T-helper 9 cell (primary cell): ENCODE measurements around the gene KIAA0319L.
"Not testable (repeated sequence)": the region's sequence is repeated elsewhere in the genome, so short reads cannot be mapped to it uniquely, and the experiment has no call there.

Experiments
- DNase-seq: peaks from one replicate; pipeline ENCODE4 v3.0.0-alpha.2; 2020

The KIAA0319L gene

DNA sequence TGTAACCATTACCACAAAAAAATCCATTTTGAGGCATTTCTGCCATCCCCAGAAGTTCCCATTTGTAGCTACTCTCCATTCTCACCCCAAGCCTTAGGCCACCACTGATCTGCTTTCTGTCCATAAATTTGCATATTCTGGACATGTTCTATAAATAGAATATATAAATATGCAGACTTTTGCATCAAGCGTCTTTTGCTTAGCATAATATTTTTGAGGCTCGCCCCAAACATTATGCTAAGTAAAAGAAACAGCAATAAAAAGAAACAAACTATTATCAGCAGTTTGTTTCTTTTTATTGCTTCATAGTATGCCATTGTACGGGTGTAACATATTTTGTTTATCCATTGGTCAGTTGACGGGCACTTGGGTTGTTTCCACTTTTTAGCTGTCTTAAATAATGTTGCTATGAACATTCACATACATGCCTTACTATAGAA is 23.8 kb upstream of the KIAA0319L start:
- DNase-seq = no peak

DNA sequence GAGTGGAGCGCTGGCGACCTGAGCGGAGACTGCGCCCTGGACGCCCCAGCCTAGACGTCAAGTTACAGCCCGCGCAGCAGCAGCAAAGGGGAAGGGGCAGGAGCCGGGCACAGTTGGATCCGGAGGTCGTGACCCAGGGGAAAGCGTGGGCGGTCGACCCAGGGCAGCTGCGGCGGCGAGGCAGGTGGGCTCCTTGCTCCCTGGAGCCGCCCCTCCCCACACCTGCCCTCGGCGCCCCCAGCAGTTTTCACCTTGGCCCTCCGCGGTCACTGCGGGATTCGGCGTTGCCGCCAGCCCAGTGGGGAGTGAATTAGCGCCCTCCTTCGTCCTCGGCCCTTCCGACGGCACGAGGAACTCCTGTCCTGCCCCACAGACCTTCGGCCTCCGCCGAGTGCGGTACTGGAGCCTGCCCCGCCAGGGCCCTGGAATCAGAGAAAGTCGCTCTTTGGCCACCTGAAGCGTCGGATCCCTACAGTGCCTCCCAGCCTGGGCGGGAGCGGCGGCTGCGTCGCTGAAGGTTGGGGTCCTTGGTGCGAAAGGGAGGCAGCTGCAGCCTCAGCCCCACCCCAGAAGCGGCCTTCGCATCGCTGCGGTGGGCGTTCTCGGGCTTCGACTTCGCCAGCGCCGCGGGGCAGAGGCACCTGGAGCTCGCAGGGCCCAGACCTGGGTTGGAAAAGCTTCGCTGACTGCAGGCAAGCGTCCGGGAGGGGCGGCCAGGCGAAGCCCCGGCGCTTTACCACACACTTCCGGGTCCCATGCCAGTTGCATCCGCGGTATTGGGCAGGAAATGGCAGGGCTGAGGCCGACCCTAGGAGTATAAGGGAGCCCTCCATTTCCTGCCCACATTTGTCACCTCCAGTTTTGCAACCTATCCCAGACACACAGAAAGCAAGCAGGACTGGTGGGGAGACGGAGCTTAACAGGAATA is 20.1 kb upstream of the KIAA0319L start:
- DNase-seq = peak; percentile 40

DNA sequence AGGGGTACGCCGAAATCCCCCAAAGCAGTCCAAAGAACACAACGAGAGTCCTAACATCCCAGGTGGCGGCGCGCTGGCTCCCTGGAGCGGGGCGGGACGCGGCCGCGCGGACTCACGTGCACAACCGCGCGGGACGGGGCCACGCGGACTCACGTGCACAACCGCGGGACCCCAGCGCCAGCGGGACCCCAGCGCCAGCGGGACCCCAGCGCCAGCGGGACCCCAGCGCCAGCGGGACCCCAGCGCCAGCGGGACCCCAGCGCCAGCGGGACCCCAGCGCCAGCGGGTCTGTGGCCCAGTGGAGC is 19.5 kb upstream of the KIAA0319L start:
- DNase-seq = not testable (repeated sequence)

DNA sequence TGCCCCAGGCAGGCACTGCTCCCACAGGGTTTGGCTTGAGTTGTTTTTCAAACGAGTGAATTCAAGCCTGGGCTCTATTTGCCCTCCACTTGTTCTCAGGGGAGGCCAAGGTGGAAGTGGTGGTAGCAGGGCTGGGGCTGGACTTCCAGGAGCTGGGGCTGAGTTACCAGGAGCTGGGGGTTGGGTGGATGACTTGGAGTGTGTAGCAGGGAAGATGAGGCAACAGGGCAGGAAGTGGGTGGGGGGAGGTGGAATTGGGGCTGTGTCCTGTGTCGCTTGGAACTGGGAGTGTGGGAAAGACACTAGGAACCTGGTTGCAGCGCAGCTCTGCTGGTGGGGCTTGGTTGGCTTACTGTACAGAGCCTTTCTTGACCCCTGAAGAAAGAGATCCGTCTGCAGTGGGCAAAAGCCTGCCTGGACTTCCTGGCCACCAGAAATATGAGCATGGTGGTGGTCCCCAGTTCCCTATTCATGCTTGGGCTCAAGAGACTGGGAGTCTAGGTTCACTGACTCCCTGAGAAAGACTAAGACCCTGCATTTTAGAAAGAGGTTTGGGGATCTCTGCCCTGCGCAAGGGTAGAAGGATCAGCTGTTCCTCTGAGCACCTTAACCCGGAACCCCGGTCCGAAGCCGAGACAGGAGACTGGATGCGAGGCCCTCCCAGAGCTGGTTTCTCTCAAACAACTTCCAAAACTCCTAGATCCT is 19.0 kb upstream of the KIAA0319L start:
- no peak for DNase-seq

DNA sequence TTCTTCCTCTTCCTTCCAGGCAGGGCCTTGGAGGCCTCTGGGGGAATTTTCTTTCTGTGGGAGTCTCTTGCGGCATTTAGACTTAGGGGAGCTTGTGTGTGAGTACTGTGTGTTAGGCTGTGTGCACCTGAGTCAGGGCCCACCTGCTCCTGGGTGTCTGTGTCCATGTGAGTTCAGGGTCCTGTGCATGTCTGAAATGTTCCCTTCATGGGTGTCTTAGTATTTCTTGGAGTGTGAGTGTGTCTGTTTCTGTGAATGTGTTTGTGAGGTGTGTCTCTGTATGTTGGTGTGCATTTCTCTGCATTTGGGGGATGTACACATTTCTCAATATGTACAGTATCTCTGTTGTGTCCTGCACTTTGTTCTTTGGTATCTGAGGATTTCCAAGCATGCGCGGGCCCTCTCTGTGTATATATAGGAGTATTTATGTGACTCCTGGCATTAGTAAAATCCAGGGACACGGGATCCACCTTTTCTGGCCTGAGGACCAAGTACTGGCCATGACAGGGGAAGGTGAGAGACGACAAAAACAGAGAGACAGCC is 18.3 kb upstream of the KIAA0319L start:
- DNase-seq = no peak

DNA sequence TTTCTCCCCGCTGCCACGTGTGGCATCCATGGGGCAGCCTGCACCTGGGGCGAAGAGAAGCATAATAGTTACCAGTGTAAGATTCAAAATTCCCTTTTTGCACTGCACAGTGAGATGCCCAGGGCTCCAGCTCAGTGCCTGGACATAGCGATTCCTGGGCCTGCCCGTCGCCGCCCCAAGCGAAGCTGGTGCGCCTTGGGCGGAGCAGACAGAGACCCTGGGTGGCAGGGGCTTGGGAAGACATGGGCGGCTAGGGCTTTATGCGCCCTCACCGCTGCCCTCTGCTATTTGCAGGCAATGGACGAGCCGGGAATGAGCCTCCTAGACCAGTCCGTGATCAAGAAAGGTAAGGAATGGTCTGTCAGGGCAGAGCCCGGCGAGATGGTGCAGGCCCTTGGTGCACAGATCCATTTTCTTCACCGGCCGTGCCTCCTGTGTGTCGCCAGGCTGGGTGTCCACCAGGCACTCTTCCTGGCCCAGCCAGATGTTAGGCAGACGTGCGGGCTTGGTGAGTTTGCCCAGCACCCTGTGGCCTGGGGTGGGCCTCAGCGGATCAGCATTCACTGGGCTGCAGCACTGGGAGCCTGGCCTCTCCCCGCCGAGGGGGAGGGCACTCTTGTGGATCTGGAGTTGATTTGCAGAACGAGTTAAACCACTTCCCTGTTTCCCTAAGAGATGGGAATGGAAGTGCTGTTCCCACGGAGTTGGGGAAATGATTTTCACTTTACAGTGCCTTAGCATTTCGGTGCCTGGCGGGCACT is 17.6 kb upstream of the KIAA0319L start:
- no peak for DNase-seq

DNA sequence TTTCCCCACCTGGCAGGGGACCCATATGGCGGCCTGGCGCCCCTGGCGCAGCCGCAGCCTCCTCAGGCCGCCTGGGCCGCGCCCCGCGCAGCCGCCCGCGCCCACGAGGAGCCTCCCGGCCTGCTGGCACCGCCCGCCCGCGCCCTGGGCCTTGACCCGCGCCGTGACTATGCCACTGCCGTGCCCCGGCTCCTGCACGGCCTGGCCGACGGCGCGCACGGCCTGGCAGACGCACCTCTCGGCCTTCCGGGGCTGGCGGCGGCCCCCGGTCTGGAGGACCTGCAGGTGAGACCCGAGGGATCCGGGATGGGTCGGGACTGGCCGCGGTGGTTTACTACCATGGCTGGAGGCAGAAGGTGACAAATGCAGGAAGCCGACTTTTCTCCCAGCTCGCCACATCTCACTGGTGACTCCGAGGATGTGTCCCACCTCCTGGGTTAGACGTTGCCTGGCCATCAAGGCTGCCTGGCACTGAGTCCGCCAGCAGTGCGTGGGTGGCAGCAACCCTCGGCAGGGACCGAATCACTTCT is 17.0 kb upstream of the KIAA0319L start:
- no peak for DNase-seq

DNA sequence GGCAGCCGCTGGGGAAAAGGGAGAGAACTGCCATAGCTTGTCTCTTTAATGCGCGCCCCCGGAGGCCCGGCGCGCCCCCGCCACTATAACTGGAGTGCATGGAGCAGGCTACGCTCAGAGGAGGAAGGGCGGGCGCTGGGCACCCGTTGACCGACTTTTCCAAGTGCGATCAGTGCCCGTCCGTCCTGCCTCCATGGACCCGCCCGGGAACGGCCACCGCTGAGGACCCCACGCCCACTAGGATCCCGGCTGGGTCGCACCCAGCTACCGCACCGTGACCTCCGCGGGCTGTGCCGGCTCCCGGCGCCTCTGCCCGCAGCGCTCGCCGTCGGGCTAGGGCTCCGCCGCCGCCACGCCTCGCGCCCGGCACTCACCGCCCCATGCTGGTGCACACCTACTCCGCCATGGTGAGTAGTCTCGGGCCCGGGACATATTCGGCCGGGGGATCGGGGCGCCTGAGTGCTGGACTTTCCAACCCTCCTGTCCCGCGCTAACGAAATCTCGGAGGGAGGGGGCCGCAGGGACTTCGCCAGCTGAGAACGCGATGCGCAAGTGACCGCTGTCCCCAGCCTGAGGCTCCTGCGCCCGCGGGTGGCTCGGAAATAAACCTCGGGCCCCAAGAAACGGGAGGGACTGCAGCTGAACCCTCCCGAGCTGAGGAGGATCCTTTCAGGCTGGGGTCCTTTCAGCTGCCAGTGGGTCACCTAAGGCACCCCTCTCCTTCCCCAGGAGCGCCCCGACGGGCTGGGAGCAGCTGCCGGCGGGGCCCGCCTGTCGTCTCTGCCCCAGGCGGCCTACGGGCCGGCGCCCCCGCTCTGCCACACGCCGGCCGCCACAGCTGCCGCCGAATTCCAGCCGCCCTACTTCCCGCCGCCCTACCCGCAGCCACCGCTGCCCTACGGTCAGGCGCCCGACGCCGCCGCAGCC is 16.3 kb upstream of the KIAA0319L start, which contains the start of gene TFAP2E:
Gene TFAP2E (plus strand): TSS at position 117 of the 927 bp plus-strand sequence. CDS start 264 bp downstream, at position 381.
- no peak for DNase-seq

DNA sequence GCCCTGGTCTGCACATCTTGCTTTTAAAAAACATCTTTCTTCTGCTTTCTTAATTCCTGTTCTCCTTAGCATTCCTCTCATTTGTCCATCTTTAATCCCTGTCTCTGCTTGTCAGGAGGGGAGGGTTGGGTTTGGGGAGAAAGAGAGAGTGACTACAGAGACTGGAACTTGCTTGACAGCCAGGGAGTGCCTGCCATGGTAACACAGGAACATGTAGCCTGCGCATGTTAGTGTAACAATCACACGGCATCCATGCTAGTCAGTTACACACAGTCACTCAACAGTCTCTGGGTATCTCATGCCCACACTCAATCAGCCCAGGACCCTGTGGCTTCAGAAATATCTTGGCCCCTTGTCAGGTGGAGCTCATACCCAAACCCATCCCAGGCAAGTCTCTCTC is 15.1 kb upstream of the KIAA0319L start:
- no peak for DNase-seq

DNA sequence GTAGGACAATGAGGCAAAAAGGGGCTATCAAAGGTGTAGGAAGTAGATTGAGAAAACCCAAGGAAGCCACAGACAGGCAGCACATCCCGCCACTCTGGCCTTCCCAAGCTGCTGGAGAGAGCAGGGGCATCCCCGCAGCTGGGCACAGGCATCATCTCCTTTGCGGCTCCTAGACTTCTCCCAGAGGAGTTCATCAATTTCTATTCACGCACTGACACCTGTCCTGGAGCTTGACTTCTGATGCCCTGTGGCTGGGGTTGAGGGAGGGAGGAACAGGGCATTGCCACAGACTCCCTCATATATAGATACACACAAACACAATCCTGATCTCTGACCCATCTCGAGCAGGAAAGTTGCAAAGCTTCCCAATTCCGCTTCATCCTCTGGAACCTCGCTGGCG is 14.1 kb upstream of the KIAA0319L start:
- no peak for DNase-seq

DNA sequence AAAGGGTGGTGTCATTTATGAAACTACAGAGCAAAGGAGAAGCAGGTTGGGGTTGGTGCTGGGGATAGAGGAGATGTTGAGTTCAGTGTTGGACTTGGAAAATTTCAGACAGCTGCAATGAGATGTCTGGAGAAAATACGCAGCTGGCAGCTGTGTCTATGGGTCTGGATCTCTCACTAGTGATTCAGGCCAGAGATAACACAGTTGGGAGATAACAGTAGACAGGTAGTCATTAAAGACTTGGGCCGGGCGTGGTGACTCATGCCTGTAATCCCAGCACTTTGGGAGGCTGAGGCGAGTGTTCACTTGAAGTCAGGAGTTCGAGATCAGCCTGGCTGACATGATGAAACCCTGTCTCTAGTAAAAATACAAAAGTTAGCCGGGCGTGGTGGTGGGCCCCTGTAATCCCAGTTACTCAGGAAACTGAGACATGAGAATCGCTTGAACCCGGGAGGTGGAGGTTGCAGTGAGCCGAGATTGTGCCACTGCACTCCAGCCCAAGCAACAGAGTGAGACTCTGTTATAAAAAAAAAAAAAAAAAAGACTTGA is 13.5 kb upstream of the KIAA0319L start:
- DNase-seq = no peak

DNA sequence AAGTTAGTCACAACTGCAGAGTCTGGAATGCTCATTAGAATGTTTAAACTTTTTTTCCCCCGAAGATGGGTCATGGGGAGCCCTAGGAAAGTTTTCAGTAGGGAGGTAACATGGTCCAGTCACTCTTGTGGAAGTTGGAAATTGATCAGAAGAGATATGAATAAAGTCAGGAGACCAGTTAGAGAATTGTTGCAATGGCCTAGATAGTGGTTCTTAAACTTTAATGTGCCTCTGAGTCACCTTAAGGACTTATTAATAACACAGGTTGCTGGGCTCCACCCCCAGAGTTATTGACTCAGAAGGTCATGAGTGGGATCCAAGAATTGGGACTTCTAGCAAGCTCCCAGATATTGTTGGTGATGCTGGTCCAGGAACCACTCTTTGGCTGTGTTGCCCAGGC is 12.7 kb upstream of the KIAA0319L start:
- no peak for DNase-seq

DNA sequence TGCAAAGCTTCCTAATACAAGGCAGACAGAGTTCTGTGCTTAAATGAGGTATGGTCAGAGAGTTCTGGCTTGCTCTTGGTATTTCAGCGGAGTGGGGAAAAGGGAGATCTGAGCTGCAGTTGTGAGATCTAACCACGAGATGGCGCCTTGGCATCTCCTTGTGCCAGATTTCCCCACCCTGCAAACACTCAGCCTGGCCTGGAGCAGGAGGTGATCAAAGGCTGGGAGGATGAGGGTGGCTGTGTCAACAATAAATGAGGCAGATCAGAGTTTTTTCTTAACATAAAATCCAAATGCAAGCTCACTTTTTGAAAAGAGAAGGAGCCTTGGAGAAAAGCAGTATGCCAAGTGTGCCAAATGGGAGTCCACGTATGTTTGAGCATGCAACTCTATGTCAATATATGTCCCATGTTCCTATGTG is 11.8 kb upstream of the KIAA0319L start:
- DNase-seq = peak; percentile 48

DNA sequence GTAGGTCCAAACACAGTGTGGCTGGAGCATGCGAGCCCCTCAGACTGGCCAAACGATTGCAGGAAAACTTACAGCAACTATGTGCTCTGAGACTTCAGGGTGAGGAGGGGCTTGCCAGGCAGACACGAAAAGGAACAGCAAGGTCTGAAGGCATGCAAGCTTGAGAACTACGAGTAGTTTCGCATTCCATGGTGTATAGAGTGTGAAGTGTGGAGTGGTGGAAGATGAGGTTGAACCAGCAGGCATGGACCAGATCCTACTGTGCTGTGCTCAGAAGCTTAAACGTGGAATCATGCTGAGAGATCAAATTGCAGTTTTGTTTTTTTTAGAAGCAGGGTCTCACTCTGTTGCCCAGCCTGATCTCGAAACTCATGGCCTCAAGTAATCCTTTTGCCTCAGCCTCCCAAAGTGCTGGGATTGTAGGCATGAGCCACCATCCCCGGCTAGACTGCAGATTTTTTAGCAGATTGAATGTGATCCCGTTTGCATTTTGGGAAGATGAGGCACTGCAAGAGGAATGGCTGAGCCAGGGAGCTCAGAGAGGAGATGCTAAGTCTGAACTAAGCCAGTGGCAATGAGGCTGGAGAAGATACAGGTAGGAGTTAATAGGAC is 10.8 kb upstream of the KIAA0319L start:
- no peak for DNase-seq

DNA sequence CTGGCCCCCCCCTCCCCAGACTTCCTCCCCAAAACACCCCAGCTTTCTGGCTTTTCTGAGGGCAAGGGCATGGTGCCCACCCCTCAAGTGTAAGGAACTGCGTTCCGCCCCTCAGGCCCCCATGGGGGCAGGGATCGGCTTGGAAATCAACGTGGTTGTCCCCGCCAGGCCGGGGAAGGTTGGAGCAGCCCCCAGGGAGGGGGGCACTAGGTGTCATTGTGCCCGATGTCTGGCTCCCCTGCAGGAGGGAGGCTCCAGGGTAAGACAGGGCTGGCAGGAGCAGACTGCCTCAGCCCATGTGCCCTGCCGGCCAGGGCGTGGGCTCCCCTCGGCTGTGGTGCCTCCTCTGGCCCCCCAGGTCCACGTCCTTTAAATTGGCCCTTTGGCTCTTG is 8.5 kb upstream of the KIAA0319L start:
- no peak for DNase-seq

DNA sequence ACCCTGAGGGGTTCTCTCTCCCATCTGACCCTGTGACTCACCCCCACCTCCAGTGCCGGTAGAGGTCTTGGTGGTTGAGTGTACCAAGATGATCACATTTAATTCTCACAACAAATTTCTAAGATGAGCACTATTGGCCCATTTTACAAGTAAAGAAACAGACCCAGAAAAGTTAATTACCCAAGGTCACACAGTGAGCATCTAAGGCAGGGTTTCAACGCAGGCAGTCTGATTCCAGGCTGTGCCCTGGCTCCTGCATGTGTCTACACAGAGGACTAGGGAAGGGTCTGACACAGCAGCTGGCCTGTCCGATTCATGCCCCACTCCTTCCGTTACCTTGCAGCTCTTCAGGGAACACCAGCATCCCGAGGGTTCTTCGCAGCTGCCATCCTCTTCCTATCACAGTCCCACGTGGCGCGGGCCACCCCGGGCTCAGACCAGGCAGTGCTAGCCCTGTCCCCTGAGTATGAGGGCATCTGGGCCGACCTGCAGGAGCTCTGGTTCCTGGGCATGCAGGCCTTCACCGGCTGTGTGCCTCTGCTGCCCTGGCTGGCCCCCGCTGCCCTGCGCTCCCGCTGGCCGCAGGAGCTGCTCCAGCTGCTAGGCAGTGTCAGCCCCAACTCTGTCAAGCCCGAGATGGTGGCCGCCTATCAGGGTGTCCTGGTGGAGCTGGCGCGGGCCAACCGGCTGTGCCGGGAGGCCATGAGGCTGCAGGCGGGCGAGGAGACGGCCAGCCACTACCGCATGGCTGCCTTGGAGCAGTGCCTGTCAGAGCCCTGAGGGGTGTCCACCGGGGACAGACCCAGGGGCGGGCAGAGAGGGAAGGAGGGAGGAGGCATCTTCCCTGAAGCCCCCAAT is 7.9 kb upstream of the KIAA0319L start:
- no peak for DNase-seq

DNA sequence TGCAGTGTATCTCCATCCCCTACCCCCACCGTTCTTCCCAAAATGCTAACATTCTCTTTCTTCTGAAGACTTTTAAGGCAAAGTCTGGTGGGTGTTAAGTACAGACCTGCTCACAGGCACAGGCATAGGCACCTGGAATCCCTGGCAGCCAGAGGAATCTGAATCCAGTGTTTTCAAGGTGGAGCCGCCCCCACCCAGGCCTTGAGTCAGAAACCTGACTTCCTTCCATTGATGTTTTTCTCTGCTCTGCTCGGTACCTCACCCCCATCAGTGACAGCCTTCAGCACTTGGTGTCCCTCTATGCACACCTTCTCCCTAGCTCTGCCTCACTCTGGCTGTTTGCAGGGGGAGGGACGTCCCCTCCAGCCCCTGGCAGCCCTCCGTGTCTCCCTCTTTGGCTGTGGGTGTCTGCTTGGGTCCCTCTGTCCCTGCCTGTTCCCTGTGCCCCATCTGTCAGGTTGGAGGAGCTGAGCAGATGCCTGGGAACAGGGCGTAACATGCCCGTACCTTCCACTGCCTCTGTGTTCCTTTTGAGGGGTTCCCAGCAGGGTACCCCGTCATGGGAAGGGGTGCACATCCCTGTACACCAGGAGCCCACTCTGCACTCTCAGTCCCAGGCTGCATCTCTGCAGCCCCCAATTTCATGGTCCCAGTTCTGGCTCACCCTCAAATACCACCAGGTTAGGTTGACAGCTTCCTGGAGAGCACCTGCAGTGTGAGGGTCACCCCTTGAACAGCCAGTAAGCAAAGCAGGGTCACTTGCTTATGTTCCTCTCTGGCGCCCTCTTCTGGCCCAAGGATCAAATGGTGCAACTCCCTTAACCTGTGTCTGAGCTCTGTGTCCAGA is 7.1 kb upstream of the KIAA0319L start:
- peak; percentile 83 for DNase-seq

DNA sequence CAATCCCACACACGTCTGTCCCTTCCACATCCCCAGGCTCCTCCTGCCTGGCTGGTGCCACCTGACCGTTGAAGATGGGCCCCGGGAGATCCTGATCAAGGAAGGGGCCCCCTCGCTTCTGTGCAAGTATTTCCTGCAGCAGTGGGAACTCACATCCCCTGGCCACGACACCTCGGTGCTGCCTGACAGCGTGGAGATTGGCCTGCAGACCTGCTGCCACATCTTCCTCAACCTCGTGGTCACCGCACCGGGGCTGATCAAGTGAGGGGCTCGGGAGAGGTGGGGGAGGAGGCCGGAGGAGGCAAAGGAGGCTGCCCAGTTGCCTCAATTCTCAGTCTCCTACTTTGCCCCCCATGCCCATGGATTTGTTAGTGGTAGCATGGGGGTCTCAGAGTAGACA is 6.0 kb upstream of the KIAA0319L start:
- DNase-seq = no peak
